GM04503 (cell line): ENCODE data around the gene TLK1.
"Not testable (repeated sequence)": the region's sequence is repeated elsewhere in the genome, so short reads cannot be mapped to it uniquely, and the experiment has no call there.

Experiments used
- DNase-seq: peaks from one replicate; pipeline ENCODE4 v3.0.0-alpha.2; 2012; ENCODE audit warnings: low read depth

TLK1 gene

DNA sequence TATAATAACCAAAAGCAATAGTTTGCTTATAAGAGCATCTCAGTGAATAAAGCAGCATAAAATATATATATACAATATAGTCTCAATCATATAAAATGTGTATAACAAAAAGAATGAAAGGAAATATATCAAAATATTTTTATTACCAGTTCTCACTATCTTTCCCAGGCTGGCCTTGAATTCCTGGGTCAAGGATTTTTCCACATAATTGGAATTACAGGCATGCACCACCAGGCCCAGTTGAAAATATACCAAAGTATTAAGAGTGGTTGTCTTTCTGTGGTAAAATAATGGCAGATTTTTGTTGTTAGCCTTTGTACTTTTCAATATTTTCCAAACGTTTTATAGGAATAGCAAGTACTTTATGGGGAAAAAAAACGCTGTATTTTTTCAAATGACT, 8.6 kb upstream of the TLK1 start:
- no peak for DNase-seq

DNA sequence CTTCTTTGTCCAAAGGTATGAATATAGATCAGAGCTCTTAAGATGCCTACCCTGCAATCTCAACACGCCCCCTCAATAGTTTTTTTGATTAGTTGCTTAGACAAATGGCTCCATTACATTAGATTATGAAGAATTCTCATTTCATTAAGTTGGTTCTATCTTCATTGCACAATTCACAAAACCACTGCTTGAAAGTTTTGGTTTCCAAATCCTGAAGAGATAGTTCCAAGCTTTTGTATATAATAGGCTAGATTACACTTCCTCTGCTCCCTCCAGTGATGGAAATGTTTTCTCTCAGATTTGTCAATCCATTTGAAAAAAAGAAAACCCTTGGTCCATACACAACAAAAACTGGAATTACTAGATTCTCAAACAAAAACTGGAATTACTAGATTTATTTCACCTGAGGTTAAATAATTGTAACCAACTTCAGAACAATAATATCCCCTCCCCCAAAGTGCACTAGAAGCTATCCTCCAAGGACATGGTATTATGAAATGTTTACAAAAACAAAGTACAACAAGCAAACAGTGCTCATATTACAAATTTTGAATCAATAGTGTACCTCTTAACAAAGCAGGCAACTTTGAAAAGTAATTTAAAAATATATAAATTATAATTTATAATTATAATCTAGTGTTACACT, 6.8 kb upstream of the TLK1 start:
- DNase-seq: no peak

- no peak for DNase-seq
These were observed 5.8 kb upstream of the TLK1 start for GRCh38 chr2:171166328-171166983.

- no peak for DNase-seq
These were observed 5.3 kb upstream of the TLK1 start for GRCh38 chr2:171165967-171166327.

- DNase-seq: no peak
These were observed 2.6 kb upstream of the TLK1 start for GRCh38 chr2:171163261-171163660.

DNA sequence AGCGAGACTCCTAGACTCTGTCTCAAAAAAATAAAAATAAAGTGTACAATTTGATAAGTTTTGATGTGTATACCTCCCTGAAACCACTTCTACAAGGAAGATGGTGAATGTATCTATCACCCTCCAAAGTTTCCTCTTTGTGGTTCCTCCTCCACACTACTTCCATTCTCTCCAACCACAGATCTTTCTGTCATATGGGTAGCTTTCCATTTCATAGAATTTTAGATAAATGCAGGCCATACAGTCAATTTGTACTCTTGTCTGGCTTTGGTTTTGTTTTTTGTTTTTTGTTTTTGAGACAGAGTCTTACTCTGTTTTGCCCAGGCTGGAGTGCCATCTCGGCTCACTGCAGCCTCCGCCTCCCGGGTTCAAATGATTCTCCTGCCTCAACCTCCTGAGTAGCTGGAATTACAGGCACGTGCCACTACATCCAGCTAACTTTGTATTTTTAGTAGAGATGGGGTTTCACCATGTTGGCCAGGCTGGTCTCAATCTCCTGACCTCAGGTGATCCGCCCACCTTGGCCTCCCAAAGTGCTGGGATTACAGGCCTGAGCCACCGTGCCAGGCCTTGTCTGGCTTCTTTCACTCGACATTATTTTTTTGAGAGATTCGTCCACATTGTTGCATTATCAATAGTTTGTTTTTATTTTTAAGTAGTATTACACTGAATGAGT, 2.0 kb upstream of the TLK1 start:
- not testable (repeated sequence) for DNase-seq

DNA sequence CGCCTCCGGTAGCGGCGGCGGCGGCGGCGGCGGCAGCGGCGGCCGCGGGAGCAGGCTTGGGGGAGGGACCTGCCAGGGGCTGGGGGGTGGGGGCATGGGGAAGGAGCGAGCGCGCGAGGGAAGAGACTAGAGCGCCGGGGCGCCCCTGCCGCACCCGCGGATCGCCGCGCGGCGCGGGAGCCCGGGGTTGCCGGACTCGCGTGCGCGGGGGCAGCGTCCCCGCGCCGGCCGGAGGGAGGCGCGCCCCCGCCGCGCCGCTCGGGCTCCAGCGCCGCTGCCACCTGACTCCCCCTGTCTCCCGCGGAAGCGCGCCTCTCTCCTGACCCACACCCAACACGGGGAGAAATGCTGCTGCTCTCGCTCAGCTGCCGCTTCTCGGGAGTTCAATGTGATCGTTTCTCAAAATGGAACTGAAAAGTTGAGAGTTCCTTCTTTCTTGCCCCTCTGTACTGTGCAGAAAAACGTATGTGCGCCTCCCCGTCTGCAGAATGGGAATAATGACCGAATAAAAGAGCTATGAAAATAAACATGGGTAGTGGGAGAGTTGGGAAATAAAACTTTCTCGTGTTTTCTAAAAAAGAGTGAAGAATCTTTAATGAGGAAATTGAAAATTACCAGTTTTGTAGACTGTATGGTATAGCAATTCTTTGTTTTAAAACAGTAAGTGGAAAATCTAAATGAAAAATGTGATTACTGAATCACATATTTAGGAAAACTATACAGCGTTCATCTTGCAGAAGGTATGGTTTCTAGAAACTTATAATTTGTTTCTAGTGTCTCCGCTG, 455 bp upstream of the TLK1 start:
- DNase-seq: no peak

DNA sequence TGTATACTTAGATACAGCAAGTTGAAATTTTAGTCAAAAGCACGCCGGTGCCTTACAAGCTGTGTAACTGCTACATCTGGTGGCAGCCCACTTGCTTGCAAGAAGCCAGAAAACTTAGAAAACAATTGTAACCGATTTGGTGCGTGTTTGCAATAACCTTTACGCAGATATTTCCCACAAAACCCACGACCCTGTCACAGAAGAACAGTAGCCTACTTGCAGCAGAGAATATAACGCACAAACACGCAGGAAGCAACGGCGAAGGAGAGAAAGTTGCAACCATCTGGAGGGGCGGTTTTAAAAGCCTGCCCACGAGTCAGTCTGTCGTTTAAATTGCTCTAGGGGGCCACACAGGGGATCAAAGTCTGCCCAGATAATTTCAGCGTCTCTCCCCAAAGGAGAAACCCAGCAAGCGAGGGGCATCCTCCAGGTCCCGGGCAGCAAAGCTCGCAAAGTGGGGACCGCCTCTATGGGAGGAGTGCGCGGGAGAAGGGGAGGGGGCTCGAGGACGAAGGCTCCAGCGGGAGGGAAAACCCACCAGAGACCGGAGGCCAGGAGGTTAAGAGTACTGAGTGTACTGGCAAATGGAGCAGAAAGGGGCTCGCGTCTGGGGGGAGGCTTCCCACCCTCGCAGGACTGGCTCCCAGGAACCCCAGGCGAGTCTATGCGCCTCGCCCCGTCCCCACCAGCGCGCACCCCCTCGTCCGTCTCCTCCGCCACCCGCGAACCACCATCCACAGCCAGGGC, 1.1 kb downstream of the TLK1 start:
- DNase-seq: peak; percentile 31

- DNase-seq: no peak
These were observed 1.8 kb downstream of the TLK1 start for GRCh38 chr2:171158790-171159371.

- no peak for DNase-seq
These were observed 2.5 kb downstream of the TLK1 start for GRCh38 chr2:171158036-171158789.

DNA sequence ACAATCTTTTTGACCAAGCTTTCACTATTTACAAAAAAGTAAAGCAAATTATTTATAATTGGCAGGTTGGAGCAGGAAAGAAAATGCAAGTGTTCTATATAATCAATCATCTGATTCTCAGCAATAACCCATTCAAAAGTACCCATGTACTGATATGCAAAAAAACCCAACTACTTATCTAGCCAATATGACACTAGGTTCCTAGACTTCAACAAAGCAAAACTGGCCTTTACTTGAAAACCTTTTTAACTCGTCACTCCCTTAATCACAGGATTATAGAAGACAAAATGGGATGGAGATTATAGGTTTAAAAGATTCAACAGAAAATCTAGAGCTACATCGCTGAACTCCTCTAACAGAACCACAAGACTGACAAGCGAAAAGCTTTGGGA, 3.6 kb downstream of the TLK1 start:
- DNase-seq: no peak

GRCh38 chr2:171154348-171154747, 6.3 kb downstream of the TLK1 start:
- no peak for DNase-seq

GRCh38 chr2:171150694-171151285, 9.9 kb downstream of the TLK1 start:
- no peak for DNase-seq

- no peak for DNase-seq
These were observed 10.6 kb downstream of the TLK1 start for GRCh38 chr2:171149986-171150693.

- DNase-seq: no peak
These were observed 11.3 kb downstream of the TLK1 start for GRCh38 chr2:171149171-171149938.

- no peak for DNase-seq
These were observed 13.6 kb downstream of the TLK1 start for GRCh38 chr2:171147081-171147480.

- no peak for DNase-seq
These were observed 14.1 kb downstream of the TLK1 start for GRCh38 chr2:171146633-171147032.

- DNase-seq: no peak
These were observed 14.6 kb downstream of the TLK1 start for GRCh38 chr2:171146071-171146470.

- DNase-seq: no peak
These were observed 17.0 kb downstream of the TLK1 start for GRCh38 chr2:171143670-171144062.
